GM18951 (cell line): ENCODE measurements around the gene LPCAT1.
A peak's percentile ranks its signal among the peaks of the same experiment; 100 is the strongest.
"Not testable (repeated sequence)": the region's sequence is repeated elsewhere in the genome, so short reads cannot be mapped to it uniquely, and the experiment has no call there.

Source experiments
- POLR2A ChIP-seq: IDR thresholded peaks from 4 replicates; pipeline ENCODE4 v1.6.1; 2011; ENCODE audit warnings: mild to moderate bottlenecking; ENCODE audit not compliant: insufficient read length, insufficient read depth; ENCODE audit errors: extremely low read depth
- in situ Hi-C: fragments of 300-500 bp; cut with MboI; formaldehyde crosslinking; loops from one replicate; pipeline ENCODE4 v1.12.0; 2022; ENCODE audit warnings: low sequenced_read_pairs, mixed read lengths, inconsistent platforms; ENCODE audit not compliant: unreplicated experiment

The LPCAT1 gene

GRCh38 chr5:1542781-1543180 is 19.0 kb upstream of the LPCAT1 start:
- TF ChIP-seq POLR2A, result no peak
- in situ Hi-C loops, result no loop called here

- TF ChIP-seq POLR2A, result no peak
- in situ Hi-C loops, result no loop called here
Observed at GRCh38 chr5:1541702-1542400, 18.1 kb upstream of the LPCAT1 start.

GRCh38 chr5:1540831-1541701 is 17.3 kb upstream of the LPCAT1 start:
- TF ChIP-seq POLR2A, result no peak
- in situ Hi-C loops, result no loop called here

- in situ Hi-C loops, result no loop called here
- no peak for TF ChIP-seq POLR2A
Observed at GRCh38 chr5:1540166-1540565, 16.4 kb upstream of the LPCAT1 start.

GRCh38 chr5:1539393-1540161 is 15.8 kb upstream of the LPCAT1 start:
- in situ Hi-C loops, result not testable (repeated sequence)

GRCh38 chr5:1538741-1539392 is 15.1 kb upstream of the LPCAT1 start:
- no peak for TF ChIP-seq POLR2A
- in situ Hi-C loops, result no loop called here

GRCh38 chr5:1538276-1538675 is 14.5 kb upstream of the LPCAT1 start:
- no peak for TF ChIP-seq POLR2A
- in situ Hi-C loops, result no loop called here

- in situ Hi-C loops, result no loop called here
- no peak for TF ChIP-seq POLR2A
Observed at GRCh38 chr5:1537603-1538154, 13.9 kb upstream of the LPCAT1 start.

GRCh38 chr5:1536871-1537602 is 13.3 kb upstream of the LPCAT1 start:
- no peak for TF ChIP-seq POLR2A
- in situ Hi-C loops, result no loop called here

GRCh38 chr5:1536322-1536845 is 12.6 kb upstream of the LPCAT1 start:
- in situ Hi-C loops, result no loop called here
- TF ChIP-seq POLR2A, result peak; percentile 42

- TF ChIP-seq POLR2A, result no peak
- in situ Hi-C loops, result no loop called here
Observed at GRCh38 chr5:1535646-1536045, 11.9 kb upstream of the LPCAT1 start.

- TF ChIP-seq POLR2A, result no peak
- in situ Hi-C loops, result no loop called here
Observed at GRCh38 chr5:1532384-1532783, 8.6 kb upstream of the LPCAT1 start.
